Measurements from ENCODE around the gene AGBL4.
"Not testable (repeated sequence)": the region's sequence is repeated elsewhere in the genome, so short reads cannot be mapped to it uniquely, and the experiment has no call there.

Gene AGBL4

DNA sequence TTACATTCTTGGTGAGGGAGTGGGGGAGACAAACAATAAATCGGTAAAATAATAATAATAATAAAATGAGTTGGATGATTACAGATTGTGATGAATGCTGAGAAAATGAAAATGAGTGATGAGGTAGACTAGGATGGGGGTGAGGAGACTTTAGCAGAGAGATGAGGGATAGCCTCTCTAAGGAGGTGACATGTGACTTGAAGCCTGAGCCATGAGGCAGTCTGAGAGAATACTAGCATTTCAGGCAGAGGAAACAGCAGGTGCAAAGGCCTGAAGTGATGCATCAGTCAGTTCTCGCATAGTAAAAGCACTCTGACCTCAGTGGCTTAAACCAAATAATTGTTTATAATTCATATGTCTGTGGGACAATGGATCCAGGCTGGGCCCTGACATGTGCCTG, 181.2 kb downstream of the AGBL4 start:
- no peak for DNase-seq (ENCODE audit: low read depth)
- TF ChIP-seq, protein P1, sequence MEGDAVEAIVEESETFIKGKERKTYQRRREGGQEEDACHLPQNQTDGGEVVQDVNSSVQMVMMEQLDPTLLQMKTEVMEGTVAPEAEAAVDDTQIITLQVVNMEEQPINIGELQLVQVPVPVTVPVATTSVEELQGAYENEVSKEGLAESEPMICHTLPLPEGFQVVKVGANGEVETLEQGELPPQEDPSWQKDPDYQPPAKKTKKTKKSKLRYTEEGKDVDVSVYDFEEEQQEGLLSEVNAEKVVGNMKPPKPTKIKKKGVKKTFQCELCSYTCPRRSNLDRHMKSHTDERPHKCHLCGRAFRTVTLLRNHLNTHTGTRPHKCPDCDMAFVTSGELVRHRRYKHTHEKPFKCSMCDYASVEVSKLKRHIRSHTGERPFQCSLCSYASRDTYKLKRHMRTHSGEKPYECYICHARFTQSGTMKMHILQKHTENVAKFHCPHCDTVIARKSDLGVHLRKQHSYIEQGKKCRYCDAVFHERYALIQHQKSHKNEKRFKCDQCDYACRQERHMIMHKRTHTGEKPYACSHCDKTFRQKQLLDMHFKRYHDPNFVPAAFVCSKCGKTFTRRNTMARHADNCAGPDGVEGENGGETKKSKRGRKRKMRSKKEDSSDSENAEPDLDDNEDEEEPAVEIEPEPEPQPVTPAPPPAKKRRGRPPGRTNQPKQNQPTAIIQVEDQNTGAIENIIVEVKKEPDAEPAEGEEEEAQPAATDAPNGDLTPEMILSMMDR (IDR thresholded peaks at IDR 0.05; ENCODE audit: low read depth, low read length, missing control alignments) = no peak
- H3K4me3 ChIP-seq (ENCODE audit: low read depth, low read length) = no peak overlapping the region

DNA sequence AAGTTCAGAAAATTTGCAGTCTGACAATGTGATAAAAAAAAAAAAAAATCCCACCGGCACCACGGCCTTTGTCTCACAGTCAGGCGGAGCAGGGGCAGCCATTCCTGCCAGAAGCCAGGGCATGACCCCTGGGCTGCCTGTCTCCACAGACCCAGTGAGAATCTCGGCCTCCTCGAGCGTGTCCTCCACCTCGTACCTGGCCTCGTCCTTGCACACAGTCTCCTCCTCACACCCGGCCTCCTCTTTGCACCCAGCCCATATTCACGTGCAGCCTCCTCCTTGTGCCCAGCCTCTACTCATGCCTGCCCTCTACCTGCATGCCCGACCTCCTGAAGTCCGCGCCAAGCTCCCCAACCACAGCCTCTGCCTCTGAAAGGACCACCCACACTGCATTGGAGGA, 182.0 kb downstream of the AGBL4 start:
- TF ChIP-seq, protein P1 (IDR thresholded peaks at IDR 0.05; ENCODE audit: low read depth, low read length, missing control alignments) = no peak
- DNase-seq (ENCODE audit: low read depth) = no peak
- no peak overlapping the region for H3K4me3 ChIP-seq (ENCODE audit: low read depth, low read length)

DNA sequence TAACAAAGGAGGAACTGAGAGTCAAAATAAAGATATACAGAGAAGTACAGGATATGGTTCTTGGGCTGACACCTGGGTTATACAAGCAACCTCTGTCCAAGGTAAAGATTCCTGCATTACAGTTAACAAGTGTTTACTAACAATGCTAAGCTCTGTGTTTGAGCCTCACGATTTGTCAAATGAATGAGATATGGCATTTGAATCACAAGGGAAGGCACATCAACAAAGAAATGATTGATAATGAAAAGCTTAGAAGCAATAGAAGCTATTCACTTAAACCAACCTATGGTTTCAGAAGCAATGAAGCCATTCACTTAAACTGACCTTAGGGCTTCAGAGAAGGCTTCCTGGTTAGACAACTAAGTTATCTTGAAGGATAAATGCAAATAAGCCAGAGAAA, 199.5 kb downstream of the AGBL4 start:
- no peak for DNase-seq (ENCODE audit: low read depth)
- TF ChIP-seq, protein P1 (IDR thresholded peaks at IDR 0.05; ENCODE audit: low read depth, low read length, missing control alignments) = no peak
- H3K4me3 ChIP-seq (ENCODE audit: low read depth, low read length) = no peak overlapping the region

DNA sequence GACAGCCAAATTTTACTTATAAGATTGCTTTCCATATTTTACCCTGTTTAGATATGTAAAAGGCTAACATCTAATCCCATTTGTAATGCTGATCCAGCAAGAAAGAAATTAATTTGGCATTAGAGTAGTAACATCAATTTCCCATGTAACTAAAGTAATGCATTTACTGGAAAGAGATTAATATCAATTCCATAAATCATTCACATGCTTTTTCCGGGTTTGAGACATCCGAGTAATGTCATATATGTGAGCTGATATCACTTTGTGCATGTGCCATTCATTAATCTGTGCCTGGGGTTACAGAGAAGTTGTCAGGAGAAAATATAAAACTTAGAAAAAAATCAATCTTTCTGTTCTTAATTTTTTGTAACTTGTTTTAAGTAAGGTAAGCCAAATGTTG, 206.1 kb downstream of the AGBL4 start:
- TF ChIP-seq, protein P1 (IDR thresholded peaks at IDR 0.05; ENCODE audit: low read depth, low read length, missing control alignments) = no peak
- H3K4me3 ChIP-seq (ENCODE audit: low read depth, low read length) = no peak overlapping the region
- DNase-seq (ENCODE audit: low read depth) = no peak

DNA sequence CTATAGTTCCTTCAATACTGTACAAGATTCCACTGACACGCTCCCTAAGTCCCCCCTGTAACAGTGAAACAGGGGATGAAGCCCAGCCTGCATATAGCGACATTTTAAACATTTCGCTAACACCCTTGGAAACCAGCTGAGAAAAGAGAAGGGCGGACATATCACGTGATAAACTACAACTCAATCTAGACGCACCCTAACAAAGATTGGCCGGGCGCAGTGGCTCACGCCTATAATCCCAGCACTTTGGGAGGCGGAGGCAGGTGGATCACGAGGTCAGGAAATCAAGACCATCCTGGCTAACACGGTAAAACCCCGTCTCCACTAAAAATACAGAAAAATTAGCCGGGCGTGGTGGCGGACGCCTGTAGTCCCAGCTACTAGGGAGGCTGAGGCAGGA, 236.7 kb downstream of the AGBL4 start:
- H3K4me3 ChIP-seq (ENCODE audit: low read depth, low read length); DNase-seq (ENCODE audit: low read depth): not testable (repeated sequence)

DNA sequence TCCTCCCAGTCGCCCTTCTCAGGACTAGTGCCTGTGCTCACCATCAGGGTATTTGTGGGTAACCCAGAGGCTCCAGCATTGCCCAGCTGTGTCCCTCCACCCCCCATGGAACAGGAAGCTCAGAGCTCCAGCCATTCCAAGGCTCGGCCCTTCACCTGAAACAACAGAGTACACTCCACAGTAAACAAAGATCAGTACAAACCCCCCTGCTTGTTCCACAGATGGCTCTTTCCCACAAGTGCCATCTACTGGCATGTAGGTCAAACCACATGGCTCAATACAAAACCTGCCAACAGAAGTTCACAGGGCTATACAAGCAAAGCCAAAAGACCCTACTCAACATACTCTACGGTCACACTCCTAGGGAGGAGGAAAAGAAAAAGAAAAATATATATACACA, 258.7 kb downstream of the AGBL4 start:
- H3K4me3 ChIP-seq (ENCODE audit: low read depth, low read length) = no peak overlapping the region
- TF ChIP-seq, protein P1 (IDR thresholded peaks at IDR 0.05; ENCODE audit: low read depth, low read length, missing control alignments) = no peak
- DNase-seq (ENCODE audit: low read depth) = no peak

DNA sequence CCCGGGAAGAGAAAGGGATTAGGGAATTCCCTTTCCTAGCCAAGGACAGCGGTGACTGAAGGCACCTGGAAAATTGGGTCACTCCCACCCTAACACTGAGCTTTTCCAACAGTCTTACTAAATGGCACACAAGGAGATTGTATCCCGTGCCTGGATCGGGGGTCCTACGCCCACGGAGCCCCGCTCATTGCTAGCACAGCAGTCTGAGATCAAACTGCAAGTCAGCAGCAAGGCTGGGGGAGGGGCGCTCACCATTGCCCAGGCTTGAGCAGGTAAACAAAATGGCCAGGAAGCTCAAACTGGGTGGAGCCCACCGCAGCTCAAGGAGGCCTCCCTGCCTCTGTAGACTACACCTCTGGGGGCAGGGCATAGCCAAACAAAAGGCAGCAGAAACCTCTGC, 285.6 kb downstream of the AGBL4 start:
- not testable (repeated sequence) for DNase-seq (ENCODE audit: low read depth); H3K4me3 ChIP-seq (ENCODE audit: low read depth, low read length)

DNA sequence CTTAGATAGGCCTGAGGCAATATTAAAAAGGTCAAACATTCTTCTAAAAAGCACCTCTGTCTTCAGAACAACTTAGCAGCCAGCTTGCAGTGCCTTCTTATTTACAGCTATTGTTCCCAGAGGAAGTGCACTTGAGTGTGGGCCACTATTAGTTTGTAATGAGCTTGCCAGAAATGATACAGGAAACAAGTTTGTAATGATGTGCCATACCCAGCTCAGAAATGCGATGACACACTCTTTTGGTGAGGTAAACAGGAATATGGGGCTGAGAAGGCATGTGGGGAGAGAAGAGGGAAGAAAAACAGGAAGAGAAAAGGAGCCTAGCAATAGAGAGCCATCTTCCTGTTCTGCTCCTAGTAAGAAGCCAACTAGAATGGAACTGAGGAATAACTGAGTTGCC, 295.4 kb downstream of the AGBL4 start:
- TF ChIP-seq, protein P1 (IDR thresholded peaks at IDR 0.05; ENCODE audit: low read depth, low read length, missing control alignments) = no peak
- H3K4me3 ChIP-seq (ENCODE audit: low read depth, low read length) = no peak overlapping the region
- no peak for DNase-seq (ENCODE audit: low read depth)
